WTC11 (cell line): ENCODE results near the gene TM9SF3. TPM values are rescaled to one million over a fixed set of nuclear protein-coding genes. Genes with fewer than 3 reads are reported as not detected.
A peak's percentile ranks its signal among the peaks of the same experiment; 100 is the strongest.

Source experiments
- AFF4 ChIP-seq: sonication (generic); formaldehyde crosslinking; IDR thresholded peaks from 2 replicates; pipeline ENCODE4 v1.8.1; 2023; ENCODE audit warnings: mild to moderate bottlenecking, missing genetic modification reagents, borderline replicate concordance
- ATF1 ChIP-seq: sonication (generic); formaldehyde crosslinking; IDR thresholded peaks from 2 replicates; pipeline ENCODE4 v1.8.1; 2023; ENCODE audit warnings: mild to moderate bottlenecking, moderate library complexity, missing genetic modification reagents
- CREB1 ChIP-seq: sonication (generic); formaldehyde crosslinking; IDR thresholded peaks from 2 replicates; pipeline ENCODE4 v1.8.0; 2023; ENCODE audit warnings: mild to moderate bottlenecking, missing genetic modification reagents
- CREM ChIP-seq: sonication (generic); formaldehyde crosslinking; IDR thresholded peaks from 2 replicates; pipeline ENCODE4 v1.8.1; 2022; ENCODE audit warnings: mild to moderate bottlenecking, missing genetic modification reagents, moderate library complexity
- E2F4 ChIP-seq: sonication (generic); formaldehyde crosslinking; IDR thresholded peaks from 2 replicates; pipeline ENCODE4 v1.8.1; 2022; ENCODE audit warnings: low read depth, mild to moderate bottlenecking, moderate library complexity, missing genetic modification reagents, borderline replicate concordance
- ESRRA ChIP-seq: sonication (generic); formaldehyde crosslinking; IDR thresholded peaks from 2 replicates; pipeline ENCODE4 v1.8.1; 2022; ENCODE audit warnings: mild to moderate bottlenecking, missing genetic modification reagents, borderline replicate concordance
- GABPB1 ChIP-seq: sonication (generic); formaldehyde crosslinking; IDR thresholded peaks from 2 replicates; pipeline ENCODE4 v1.8.1; 2023; ENCODE audit warnings: mild to moderate bottlenecking, missing genetic modification reagents
- HMGA2 ChIP-seq: fragments of 250-450 bp; sonication (Bioruptor Pico); IDR thresholded peaks from 2 replicates; pipeline ENCODE4 v1.4.0; 2021; ENCODE audit warnings: mild to moderate bottlenecking, moderate library complexity
- JAZF1 ChIP-seq: fragments of 250-450 bp; sonication (Bioruptor Pico); IDR thresholded peaks from 2 replicates; pipeline ENCODE4 v1.9.0; 2021; ENCODE audit warnings: moderate library complexity, mild to moderate bottlenecking, inconsistent platforms
- JUN ChIP-seq: sonication (generic); formaldehyde crosslinking; IDR thresholded peaks from 2 replicates; pipeline ENCODE4 v1.8.0; 2023; ENCODE audit warnings: mild to moderate bottlenecking, missing genetic modification reagents
- MXD4 ChIP-seq: fragments of 250-450 bp; sonication (Bioruptor Pico); IDR thresholded peaks from 2 replicates; pipeline ENCODE4 v1.8.0; 2021; ENCODE audit warnings: mild to moderate bottlenecking, moderate library complexity, borderline replicate concordance
- NFYB ChIP-seq: sonication (generic); formaldehyde crosslinking; conservative IDR thresholded peaks from 2 replicates; pipeline ENCODE4 v1.8.0; 2022; ENCODE audit warnings: low read depth, missing genetic modification reagents
- NR1H2 ChIP-seq: sonication (generic); formaldehyde crosslinking; IDR thresholded peaks from 2 replicates; pipeline ENCODE4 v1.9.0; 2021; ENCODE audit warnings: mild to moderate bottlenecking, moderate library complexity, missing genetic modification reagents
- NR2C2 ChIP-seq: sonication (generic); formaldehyde crosslinking; IDR thresholded peaks from 2 replicates; pipeline ENCODE4 v1.8.0; 2022; ENCODE audit warnings: mild to moderate bottlenecking, missing genetic modification reagents
- PREB ChIP-seq: sonication (generic); formaldehyde crosslinking; IDR thresholded peaks from 2 replicates; pipeline ENCODE4 v1.8.1; 2022; ENCODE audit warnings: mild to moderate bottlenecking, missing genetic modification reagents, moderate library complexity, borderline replicate concordance
- STAT6 ChIP-seq: sonication (generic); formaldehyde crosslinking; conservative IDR thresholded peaks from 2 replicates; pipeline ENCODE4 v1.8.1; 2023; ENCODE audit warnings: mild to moderate bottlenecking, low read depth, missing genetic modification reagents, moderate library complexity
- TEAD1 ChIP-seq: sonication (generic); formaldehyde crosslinking; IDR thresholded peaks from 2 replicates; pipeline ENCODE4 v1.8.0; 2022; ENCODE audit warnings: mild to moderate bottlenecking, missing genetic modification reagents
- USF2 ChIP-seq: sonication (generic); formaldehyde crosslinking; IDR thresholded peaks from 2 replicates; pipeline ENCODE4 v1.8.1; 2023; ENCODE audit warnings: mild to moderate bottlenecking, missing genetic modification reagents, moderate library complexity
- ZBTB43 ChIP-seq: sonication (generic); formaldehyde crosslinking; IDR thresholded peaks from 2 replicates; pipeline ENCODE4 v1.8.1; 2023; ENCODE audit warnings: mild to moderate bottlenecking, missing genetic modification reagents
- ZNF263 ChIP-seq: sonication (generic); formaldehyde crosslinking; IDR thresholded peaks from 2 replicates; pipeline ENCODE4 v1.8.1; 2022; ENCODE audit warnings: low read depth, mild to moderate bottlenecking, moderate library complexity, missing genetic modification reagents
- ZNF416 ChIP-seq: fragments of 250-450 bp; sonication (Bioruptor Pico); IDR thresholded peaks from 2 replicates; pipeline ENCODE4 v1.9.0; 2021; ENCODE audit warnings: mild to moderate bottlenecking, inconsistent platforms
- ZNF425 ChIP-seq: fragments of 250-450 bp; sonication (Bioruptor Pico); conservative IDR thresholded peaks from 2 replicates; pipeline ENCODE4 v1.9.0; 2021; ENCODE audit warnings: mild to moderate bottlenecking
- total RNA-seq: library from RNA; stranded (reverse); gene quantifications from 3 replicates; pipeline ENCODE4 v1.2.3, GENCODE V29; 2021

Gene TM9SF3
- total RNA-seq, 1 experiment from 2014 or later = 116 TPM

- no peak for TF ChIP-seq PREB
- TF ChIP-seq USF2 = no peak
- 0 out of 2 replicates have a peak, but pooled peaks have one; percentile 76 for TF ChIP-seq TEAD1 (CRISPR knock-in tag)
- TF ChIP-seq ZBTB43 = no peak
- TF ChIP-seq ESRRA (CRISPR knock-in tag) = peak; percentile 67; the same call in 1 of the 2 replicates
- no peak for TF ChIP-seq NR1H2
- TF ChIP-seq ZNF416 = peak; percentile 50; the same call in 1 of the 2 replicates
- peak; percentile 51; the same call in 1 of the 2 replicates for TF ChIP-seq GABPB1
- TF ChIP-seq MXD4 (CRISPR knock-in tag) = no peak
- TF ChIP-seq NR2C2 (CRISPR knock-in tag) = no peak
- no peak for TF ChIP-seq JUN (CRISPR knock-in tag)
- peak; percentile 55 for TF ChIP-seq NFYB (CRISPR knock-in tag)
- no peak for TF ChIP-seq ZNF425 (CRISPR knock-in tag)
- TF ChIP-seq E2F4 (CRISPR knock-in tag) = no peak
- 0 out of 2 replicates have a peak, but pooled peaks have one; percentile 56 for TF ChIP-seq AFF4 (CRISPR knock-in tag)
- no peak for TF ChIP-seq ATF1 (CRISPR knock-in tag)
- no peak for TF ChIP-seq CREM (CRISPR knock-in tag)
- TF ChIP-seq ZNF263 (CRISPR knock-in tag) = no peak
- TF ChIP-seq JAZF1 (CRISPR knock-in tag) = no peak
- no peak for TF ChIP-seq HMGA2 (CRISPR knock-in tag)
- no peak for TF ChIP-seq STAT6 (CRISPR knock-in tag)
- no peak for TF ChIP-seq CREB1 (CRISPR knock-in tag)
Measured at GRCh38 chr10:96513698-96514561, 72.9 kb downstream of the TM9SF3 start, which contains the start of gene TLL2 (continued).
